A549 (cell line): ENCODE data around the gene PTPRN2. TPM values are rescaled to one million over a fixed set of nuclear protein-coding genes. Genes with fewer than 3 reads are reported as not detected.

Source experiments
- ATAC-seq, 2 experiments: fragments of 200-7000 bp in 1 of 2; fragments of >200 bp in 1 of 2; cut with Nextera tagmentation in 1 of 2; cut with Tn5 transposase in 1 of 2; 3 replicates each; pipeline versions ENCODE4 v1.8.0 to v1.9.1; 2018 to 2020; ENCODE audit warnings: mild to moderate bottlenecking in 1 of 2, moderate library complexity in 1 of 2
- CTCF ChIA-PET: fragments of 300-600 bp; sonication (Branson Sonifier 250); formaldehyde crosslinking; extraction: SDS; loops from one replicate; lab custom pipeline; 2021; ENCODE audit warnings: antibody characterized with exemption, inconsistent platforms; lab: Yijun Ruan, JAX
- POLR2A ChIA-PET: fragments of 350-600 bp; formaldehyde crosslinking; extraction: SDS; loops from one replicate; lab custom pipeline; 2021; ENCODE audit warnings: antibody characterized with exemption, inconsistent platforms; lab: Yijun Ruan, JAX
- DNase-seq, 2 experiments: peaks; one replicate each; pipeline versions ENCODE4 v3.0.0 to v3.0.0-alpha.2; 2011 to 2016; ENCODE audit warnings: low read depth in 1 of 2, low spot score in 1 of 2
- FAIRE-seq: peaks from 2 replicates; lab custom pipeline; 2011; peaks lifted over from hg19 to GRCh38; lab: Jason Lieb, UNC
- H3K27ac ChIP-seq, 2 experiments: fragments of >200 bp; sonication (Bioruptor Twin); formaldehyde crosslinking; 3 replicates each; pipeline ENCODE4 v1.5.1; 2016 to 2017
- H3K4me1 ChIP-seq: fragments of >200 bp; sonication (Bioruptor Twin); formaldehyde crosslinking; 3 replicates; pipeline ENCODE4 v1.6.1; 2016
- H3K4me2 ChIP-seq: fragments of >200 bp; sonication (Bioruptor Twin); formaldehyde crosslinking; 3 replicates; pipeline ENCODE4 v1.6.1; 2016
- H3K4me3 ChIP-seq: fragments of >200 bp; sonication (Bioruptor Twin); formaldehyde crosslinking; 3 replicates; pipeline ENCODE4 v1.5.1; 2016
- H3K9me3 ChIP-seq: fragments of >200 bp; sonication (Bioruptor Twin); formaldehyde crosslinking; 3 replicates; pipeline ENCODE4 v1.6.1; 2016
- ATOH8 ChIP-seq: fragments of 250-450 bp; sonication (Bioruptor Pico); IDR thresholded peaks from 2 replicates; pipeline ENCODE4 v1.5.0; 2020; ENCODE audit warnings: low read depth, mild to moderate bottlenecking, moderate library complexity
- CBX8 ChIP-seq: fragments of 200-600 bp; sonication (generic); IDR thresholded peaks from 2 replicates; pipeline ENCODE4 v1.6.1; 2016
- CEBPB ChIP-seq, 2 experiments: fragments of >200 bp in 1 of 2; sonication (Bioruptor Twin) in 1 of 2; formaldehyde crosslinking in 1 of 2; IDR thresholded peaks; 2 replicates each; pipeline ENCODE4 v1.6.1; 2012 to 2016
- CHD2 ChIP-seq: fragments of 150-350 bp; IDR thresholded peaks from 2 replicates; pipeline ENCODE4 v1.6.1; 2014; ENCODE audit warnings: low read length; ENCODE audit not compliant: partially characterized antibody
- EHF ChIP-seq: fragments of 250-450 bp; sonication (Bioruptor Pico); IDR thresholded peaks from 2 replicates; pipeline ENCODE4 v1.5.0; 2020; ENCODE audit warnings: mild to moderate bottlenecking
- EHMT2 ChIP-seq: fragments of 200-600 bp; sonication (generic); IDR thresholded peaks from 2 replicates; pipeline ENCODE4 v1.6.1; 2016; ENCODE audit warnings: antibody characterized with exemption, low read depth, mild to moderate bottlenecking, moderate library complexity
- EP300 ChIP-seq, 2 experiments: fragments of >200 bp; sonication (Bioruptor Twin); formaldehyde crosslinking; IDR thresholded peaks; 2 replicates in 1 of 2; 3 replicates in 1 of 2; pipeline ENCODE4 v1.6.1; 2016 to 2017
- ESRRA ChIP-seq: fragments of 150-350 bp; IDR thresholded peaks from 2 replicates; pipeline ENCODE4 v1.6.1; 2014; ENCODE audit warnings: mild to moderate bottlenecking, low read length, borderline replicate concordance
- FOXS1 ChIP-seq: fragments of 250-450 bp; sonication (Bioruptor Pico); IDR thresholded peaks from 2 replicates; pipeline ENCODE4 v1.5.0; 2020; ENCODE audit warnings: mild to moderate bottlenecking, moderate library complexity
- HDAC2 ChIP-seq: fragments of 200-600 bp; sonication (generic); IDR thresholded peaks from 2 replicates; pipeline ENCODE4 v1.6.1; 2016
- HES2 ChIP-seq: fragments of >200 bp; sonication (Bioruptor Twin); formaldehyde crosslinking; IDR thresholded peaks from 2 replicates; pipeline ENCODE4 v1.6.1; 2016
- HMGXB4 ChIP-seq: fragments of 250-450 bp; sonication (Bioruptor Pico); IDR thresholded peaks from 2 replicates; pipeline ENCODE4 v1.5.0; 2021; ENCODE audit warnings: mild to moderate bottlenecking, moderate library complexity, borderline replicate concordance
- HOXA7 ChIP-seq: fragments of 250-450 bp; sonication (Bioruptor Pico); IDR thresholded peaks from 2 replicates; pipeline ENCODE4 v1.5.0; 2020; ENCODE audit warnings: mild to moderate bottlenecking, moderate library complexity
- JUNB ChIP-seq: fragments of >200 bp; sonication (Bioruptor Twin); formaldehyde crosslinking; IDR thresholded peaks from 2 replicates; pipeline ENCODE4 v1.6.1; 2016
- KDM5A ChIP-seq: fragments of 200-600 bp; sonication (generic); IDR thresholded peaks from 2 replicates; pipeline ENCODE4 v1.6.1; 2016; ENCODE audit warnings: antibody characterized with exemption, mild to moderate bottlenecking
- NFE2L2 ChIP-seq: fragments of 150-350 bp; conservative IDR thresholded peaks from 2 replicates; pipeline ENCODE4 v1.6.1; 2014; ENCODE audit warnings: low read length
- NPAS2 ChIP-seq: fragments of 250-450 bp; sonication (Bioruptor Pico); IDR thresholded peaks from 2 replicates; pipeline ENCODE4 v1.8.0; 2022; ENCODE audit warnings: mild to moderate bottlenecking, moderate library complexity, borderline replicate concordance
- PBX3 ChIP-seq: IDR thresholded peaks from 2 replicates; pipeline ENCODE4 v1.6.1; 2012
- POLR2AphosphoS2 ChIP-seq: conservative IDR thresholded peaks from 2 replicates; pipeline ENCODE4 v1.6.1; 2012; ENCODE audit warnings: low read length, improper control_type of control experiment, inconsistent platforms
- RCOR1 ChIP-seq: fragments of 150-350 bp; IDR thresholded peaks from 2 replicates; pipeline ENCODE4 v1.6.1; 2014; ENCODE audit warnings: antibody characterized with exemption, low read length, low read depth
- SMC3 ChIP-seq: fragments of >200 bp; sonication (Bioruptor Twin); formaldehyde crosslinking; IDR thresholded peaks from 3 replicates; pipeline ENCODE4 v1.6.1; 2018; ENCODE audit warnings: inconsistent platforms
- TP53 ChIP-seq: fragments of 250-450 bp; sonication (Bioruptor Pico); IDR thresholded peaks from 2 replicates; pipeline ENCODE4 v1.5.0; 2021; ENCODE audit warnings: mild to moderate bottlenecking, moderate library complexity
- ZC3H11A ChIP-seq: fragments of 450-650 bp; IDR thresholded peaks from 2 replicates; pipeline ENCODE4 v1.6.1; 2014; ENCODE audit warnings: antibody characterized with exemption, mild to moderate bottlenecking
- ZFP36 ChIP-seq: fragments of 450-650 bp; IDR thresholded peaks from 2 replicates; pipeline ENCODE4 v1.6.1; 2014; ENCODE audit warnings: borderline replicate concordance; ENCODE audit not compliant: partially characterized antibody
- WGBS: methylation state at CpG from one replicate; pipeline ENCODE4 v1.1.6; 2017; ENCODE audit errors: missing lambda C conversion rate; 5-methylcytosine and 5-hydroxymethylcytosine counted together
- polyA plus RNA-seq, 4 experiments: library from polyadenylated mRNA; depleted of rRNA in 3 of 4; stranded (reverse); fragments of >200 nt; fragmentation: RNase III in 1 of 4; extraction: RNeasy Plus Mini Kit Qiagen cat#74134 plus additional on column Dnase treatment in 1 of 4; gene quantifications; 2 replicates in 3 of 4; 3 replicates in 1 of 4; pipeline ENCODE4 v1.2.3, GENCODE V29; 2011 to 2017
- TF ChIP-seq, protein P1 (sequence below): fragments of 450-650 bp; IDR thresholded peaks from 2 replicates; pipeline ENCODE4 v1.6.1; 2014; ENCODE audit warnings: antibody characterized with exemption

The PTPRN2 gene
- polyA plus RNA-seq, 2 of the 4 experiments (the other 2 are of a cell fraction) = 0.41 to 1.2 TPM

DNA sequence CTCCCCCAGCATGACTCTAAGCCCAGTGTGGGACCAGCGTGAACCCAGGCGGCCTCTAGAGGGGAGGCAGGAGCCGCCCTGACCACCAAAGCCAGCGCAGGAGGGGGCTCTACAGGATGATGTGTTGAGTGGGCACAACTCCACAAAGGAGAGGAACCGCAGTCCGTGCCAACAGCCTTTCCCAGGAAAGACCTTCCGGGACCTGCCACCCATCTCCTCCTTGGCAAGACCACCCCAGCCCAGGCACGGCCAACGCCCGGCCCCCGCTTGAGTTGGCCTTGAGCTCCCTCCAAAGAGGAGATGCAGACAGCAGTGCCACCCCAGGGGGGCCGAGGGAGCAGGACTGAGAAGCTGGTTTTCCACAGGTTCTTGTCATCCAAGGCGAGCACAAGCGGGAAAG lies 38.9 kb downstream of the PTPRN2 start (continued):
- TF ChIP-seq HES2 = no peak
- TF ChIP-seq EP300 (IDR thresholded peaks at IDR 0.05) = no peak
- TF ChIP-seq FOXS1 (CRISPR knock-in tag) = no peak

DNA sequence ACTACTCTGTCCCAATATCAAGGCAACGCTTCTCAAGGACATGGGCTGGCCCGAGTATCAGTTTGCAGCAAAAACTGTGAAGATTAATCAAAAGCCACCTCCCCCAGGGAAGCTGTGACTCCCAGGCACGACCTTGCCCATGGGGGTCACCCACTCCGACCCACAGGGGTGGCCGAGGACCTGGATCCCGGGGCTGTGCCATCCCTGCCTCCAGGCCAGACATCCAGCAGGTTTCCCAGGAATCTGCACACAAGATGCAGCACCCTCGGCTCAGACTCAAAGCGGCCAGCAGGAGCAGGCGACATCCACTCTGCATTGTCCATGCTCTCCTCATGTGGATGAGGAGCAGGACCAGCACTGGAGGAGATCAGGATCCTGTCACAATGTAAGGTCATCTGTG lies 39.8 kb downstream of the PTPRN2 start:
- no peaks in the 10 kb centered on the region for H3K9me3 ChIP-seq
- ChIA-PET CTCF (no interaction called here), POLR2A (no interaction called here)
- H3K4me1 ChIP-seq = no peaks in the 10 kb centered on the region
- DNase-seq = no peak
- H3K4me3 ChIP-seq = no peak overlapping the region
- H3K4me2 ChIP-seq = no peak overlapping the region
- FAIRE-seq = no peak
- TF ChIP-seq ZC3H11A (no peak), ESRRA (no peak), EHMT2 (no peak), FOXS1 (CRISPR knock-in tag) (no peak)
- 19% methylated on average over 9 of the region's 9 CpGs for WGBS
- peak in 1 of 2 experiments; percentile 46; a peak in 3 of 6 replicates for ATAC-seq
- H3K27ac ChIP-seq = no peak overlapping the region

GRCh38 chr7:158546626-158547025 lies 41.0 kb downstream of the PTPRN2 start:
- CTCF ChIA-PET = no interaction called here
- H3K4me3 ChIP-seq = no peak overlapping the region
- DNase-seq (no peak), FAIRE-seq (no peak), ATAC-seq (no peak)
- H3K27ac ChIP-seq = no peak overlapping the region
- WGBS = 54% methylated on average over 8 of the region's 11 CpGs
- no peaks in the 10 kb centered on the region for H3K4me1 ChIP-seq
- no peaks in the 10 kb centered on the region for H3K9me3 ChIP-seq
- no peak overlapping the region for H3K4me2 ChIP-seq
- TF ChIP-seq, protein P1, sequence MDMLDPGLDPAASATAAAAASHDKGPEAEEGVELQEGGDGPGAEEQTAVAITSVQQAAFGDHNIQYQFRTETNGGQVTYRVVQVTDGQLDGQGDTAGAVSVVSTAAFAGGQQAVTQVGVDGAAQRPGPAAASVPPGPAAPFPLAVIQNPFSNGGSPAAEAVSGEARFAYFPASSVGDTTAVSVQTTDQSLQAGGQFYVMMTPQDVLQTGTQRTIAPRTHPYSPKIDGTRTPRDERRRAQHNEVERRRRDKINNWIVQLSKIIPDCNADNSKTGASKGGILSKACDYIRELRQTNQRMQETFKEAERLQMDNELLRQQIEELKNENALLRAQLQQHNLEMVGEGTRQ = no peak
- no peak for TF ChIP-seq NFE2L2
- no peak for TF ChIP-seq RCOR1
- TF ChIP-seq EHMT2 = no peak
- TF ChIP-seq JUNB = no peak
- no peak for TF ChIP-seq CBX8
- TF ChIP-seq CEBPB (IDR thresholded peaks at IDR 0.05) = no peak
- TF ChIP-seq SMC3 = no peak
- POLR2A ChIA-PET = no interaction called here

DNA sequence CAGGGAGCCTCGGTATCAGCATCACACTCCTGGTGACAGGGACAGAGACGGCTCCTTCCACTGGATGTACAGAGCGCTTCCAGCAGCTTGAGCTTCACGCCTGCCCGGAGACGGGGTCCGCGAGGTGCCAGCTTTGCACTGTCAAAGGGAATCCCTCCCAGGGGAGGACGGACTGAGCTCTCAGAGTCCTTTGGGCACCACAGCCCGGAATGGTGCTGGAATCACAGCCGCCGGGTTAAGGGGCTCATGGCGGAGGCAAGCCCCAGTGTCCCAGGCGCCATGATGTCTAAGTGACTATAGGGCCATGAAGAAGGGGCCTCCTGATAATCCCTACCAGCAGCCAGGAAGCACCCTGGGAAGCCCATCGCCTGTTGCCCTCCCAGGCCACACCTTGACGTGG lies 41.4 kb downstream of the PTPRN2 start:
- TF ChIP-seq ESRRA (no peak), ATOH8 (CRISPR knock-in tag) (no peak), JUNB (no peak), EP300 (IDR thresholded peaks at IDR 0.05) (no peak), PBX3 (no peak), HMGXB4 (CRISPR knock-in tag) (no peak), EHF (CRISPR knock-in tag) (no peak), TP53 (CRISPR knock-in tag) (no peak), CHD2 (no peak), NPAS2 (no peak), POLR2AphosphoS2 (no peak), ZC3H11A (no peak), FOXS1 (CRISPR knock-in tag) (no peak), RCOR1 (no peak), ZFP36 (no peak), HDAC2 (no peak), KDM5A (no peak), HOXA7 (CRISPR knock-in tag) (no peak)
- TF ChIP-seq, protein P1 = no peak
- TF ChIP-seq, all 56 proteins: peak for 0
- no peaks in the 10 kb centered on the region for H3K4me1 ChIP-seq
- no peak overlapping the region for H3K27ac ChIP-seq
- DNase-seq (no peak), ATAC-seq (no peak), FAIRE-seq (no peak)
- ChIA-PET CTCF (no interaction called here), POLR2A (no interaction called here)
- 83% methylated on average over 16 of the region's 16 CpGs for WGBS
- no peak overlapping the region for H3K4me2 ChIP-seq
- no peaks in the 10 kb centered on the region for H3K9me3 ChIP-seq
- no peak overlapping the region for H3K4me3 ChIP-seq
